Nephron (organoid): ENCODE measurements around the gene GPR157.

Source experiments
- H3K27ac Mint-ChIP-seq, 3 experiments: 2 replicates each; pipeline ENCODE4 v1.8.0; 2020; ENCODE audit warnings: mixed read lengths in 3 of 3, mild to moderate bottlenecking in 2 of 3, moderate library complexity in 1 of 3
- H3K27me3 Mint-ChIP-seq: 2 replicates; pipeline ENCODE4 v1.8.0; 2021; ENCODE audit warnings: low read depth, mild to moderate bottlenecking, moderate library complexity, mixed read lengths
- H3K36me3 Mint-ChIP-seq: 2 replicates; pipeline ENCODE4 v1.8.0; 2020; ENCODE audit warnings: low read depth, mixed read lengths
- H3K4me1 Mint-ChIP-seq: 2 replicates; pipeline ENCODE4 v1.8.0; 2020; ENCODE audit warnings: mixed read lengths
- H3K4me3 Mint-ChIP-seq, 3 experiments: 2 replicates each; pipeline ENCODE4 v1.8.0; 2020; ENCODE audit warnings: mild to moderate bottlenecking in 3 of 3, mixed read lengths in 3 of 3, moderate library complexity in 2 of 3
- H3K9me3 Mint-ChIP-seq: 2 replicates; pipeline ENCODE4 v1.8.0; 2020; ENCODE audit warnings: mixed read lengths
- CTCF ChIP-seq, 3 experiments: fragments of 200-600 bp; sonication (generic); IDR thresholded peaks; one replicate each; pipeline ENCODE4 v1.5.0; 2021; ENCODE audit warnings: antibody characterized with exemption in 3 of 3; ENCODE audit not compliant: unreplicated experiment in 3 of 3

The GPR157 gene

GRCh38 chr1:9085306-9085940 is 43.5 kb downstream of the GPR157 start:
- H3K4me1 Mint-ChIP-seq: peaks cover 40% of the 10 kb centered on the region
- peak overlapping the region; percentile 68 to 90 (median 88) for H3K27ac Mint-ChIP-seq
- H3K4me3 Mint-ChIP-seq: peak overlapping the region in 1 of 3 experiments; percentile 19
- H3K36me3 Mint-ChIP-seq: peaks cover 4% of the 10 kb centered on the region
- H3K9me3 Mint-ChIP-seq: peaks cover 11% of the 10 kb centered on the region
- TF ChIP-seq CTCF (IDR thresholded peaks at IDR 0.05; ENCODE audit: unreplicated experiment in 3 of 3): no peak
- peaks cover 10% of the 10 kb centered on the region for H3K27me3 Mint-ChIP-seq

- Mint-ChIP-seq H3K4me1 (peaks cover 40% of the 10 kb centered on the region), H3K27me3 (peaks cover 10% of the 10 kb centered on the region), H3K27ac (peak overlapping the region; percentile 68 to 90 (median 88)), H3K9me3 (peaks cover 11% of the 10 kb centered on the region), H3K36me3 (peaks cover 4% of the 10 kb centered on the region), H3K4me3 (peak overlapping the region in 1 of 3 experiments; percentile 19)
- no peak for TF ChIP-seq CTCF (IDR thresholded peaks at IDR 0.05; ENCODE audit: unreplicated experiment in 3 of 3)
Measured at GRCh38 chr1:9084906-9085305, 44.0 kb downstream of the GPR157 start.

- TF ChIP-seq CTCF (IDR thresholded peaks at IDR 0.05; ENCODE audit: unreplicated experiment in 3 of 3): no peak
- peaks cover 30% of the 10 kb centered on the region for H3K4me1 Mint-ChIP-seq
- H3K36me3 Mint-ChIP-seq: no peaks in the 10 kb centered on the region
- H3K4me3 Mint-ChIP-seq: no peak overlapping the region
- H3K27ac Mint-ChIP-seq: no peak overlapping the region
- H3K9me3 Mint-ChIP-seq: no peaks in the 10 kb centered on the region
- peaks cover 13% of the 10 kb centered on the region for H3K27me3 Mint-ChIP-seq
Measured at GRCh38 chr1:9081473-9081872, 47.4 kb downstream of the GPR157 start.

GRCh38 chr1:9080705-9081291 is 48.1 kb downstream of the GPR157 start:
- Mint-ChIP-seq H3K9me3 (no peaks in the 10 kb centered on the region), H3K4me1 (peaks cover 26% of the 10 kb centered on the region), H3K27ac (no peak overlapping the region), H3K36me3 (no peaks in the 10 kb centered on the region), H3K4me3 (no peak overlapping the region), H3K27me3 (peaks cover 12% of the 10 kb centered on the region)
- no peak for TF ChIP-seq CTCF (IDR thresholded peaks at IDR 0.05; ENCODE audit: unreplicated experiment in 3 of 3)

GRCh38 chr1:9079988-9080704 is 48.8 kb downstream of the GPR157 start:
- Mint-ChIP-seq H3K36me3 (no peaks in the 10 kb centered on the region), H3K27me3 (peaks cover 9% of the 10 kb centered on the region), H3K9me3 (no peaks in the 10 kb centered on the region), H3K27ac (no peak overlapping the region), H3K4me3 (no peak overlapping the region), H3K4me1 (peaks cover 24% of the 10 kb centered on the region)
- no peak for TF ChIP-seq CTCF (IDR thresholded peaks at IDR 0.05; ENCODE audit: unreplicated experiment in 3 of 3)
